GM15510 (cell line): Measurements from ENCODE around the gene UTY.

ENCODE experiments used
- POLR2A ChIP-seq: IDR thresholded peaks from 3 replicates; pipeline ENCODE4 v1.6.1; 2011; ENCODE audit warnings: borderline replicate concordance; ENCODE audit not compliant: insufficient read length; ENCODE audit errors: extremely low read depth

UTY gene

GRCh38 chrY:13279561-13279960 is 200.3 kb downstream of the UTY start:
- no peak for TF ChIP-seq POLR2A

GRCh38 chrY:13271706-13272105 is 208.1 kb downstream of the UTY start:
- TF ChIP-seq POLR2A = no peak

DNA sequence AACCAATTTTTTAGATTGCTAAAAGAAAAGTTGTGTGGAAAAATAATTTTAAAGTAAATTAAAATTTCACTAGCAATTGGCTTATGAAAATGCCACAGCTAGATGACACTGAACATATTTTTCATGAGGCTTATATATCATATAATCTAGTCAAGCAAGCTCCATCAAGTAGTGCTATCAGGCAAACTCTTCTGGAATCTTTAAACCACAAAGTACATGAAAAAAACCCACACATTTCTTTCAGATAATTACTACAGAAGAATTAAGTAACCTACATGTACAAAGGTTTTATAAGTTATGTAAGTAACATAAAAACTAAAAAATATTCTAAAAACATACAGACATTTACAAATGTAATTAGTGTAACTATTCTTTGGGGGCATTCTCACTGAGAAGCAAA is 229.4 kb downstream of the UTY start:
- no peak for TF ChIP-seq POLR2A

- TF ChIP-seq POLR2A = no peak
These were observed 236.1 kb downstream of the UTY start for GRCh38 chrY:13243716-13244115.

GRCh38 chrY:13233901-13234300 is 245.9 kb downstream of the UTY start:
- no peak for TF ChIP-seq POLR2A

- no peak for TF ChIP-seq POLR2A
These were observed 246.7 kb downstream of the UTY start for GRCh38 chrY:13233118-13233517.

DNA sequence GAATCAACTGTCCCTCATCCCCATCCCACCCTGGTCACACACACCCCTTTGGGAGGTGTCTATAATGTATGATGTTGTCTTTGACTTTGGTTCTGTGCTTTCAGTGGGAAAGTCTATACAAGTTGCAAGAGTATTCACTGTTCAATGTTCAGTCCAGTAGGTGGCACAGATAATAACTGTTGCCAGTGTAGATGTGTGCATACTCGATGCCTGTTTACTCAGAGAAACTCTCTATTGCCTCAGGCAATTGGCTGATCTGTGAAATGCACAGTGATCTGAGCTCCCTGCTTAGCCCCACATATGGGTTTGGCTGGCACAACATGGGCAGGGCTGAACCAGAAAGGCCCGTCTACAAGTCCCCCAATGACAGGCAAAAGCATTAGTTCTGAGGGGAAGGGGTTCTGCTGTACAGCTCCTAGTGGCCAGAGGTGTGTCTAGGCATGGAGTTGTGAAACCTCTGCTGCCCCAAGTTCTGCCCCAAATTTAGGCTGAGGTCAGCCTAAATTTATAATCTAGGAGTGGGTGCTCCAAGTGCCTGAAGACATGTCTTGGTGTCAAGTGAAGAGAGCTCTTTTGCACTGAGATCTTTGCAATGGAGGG is 252.4 kb downstream of the UTY start:
- TF ChIP-seq POLR2A = no peak

DNA sequence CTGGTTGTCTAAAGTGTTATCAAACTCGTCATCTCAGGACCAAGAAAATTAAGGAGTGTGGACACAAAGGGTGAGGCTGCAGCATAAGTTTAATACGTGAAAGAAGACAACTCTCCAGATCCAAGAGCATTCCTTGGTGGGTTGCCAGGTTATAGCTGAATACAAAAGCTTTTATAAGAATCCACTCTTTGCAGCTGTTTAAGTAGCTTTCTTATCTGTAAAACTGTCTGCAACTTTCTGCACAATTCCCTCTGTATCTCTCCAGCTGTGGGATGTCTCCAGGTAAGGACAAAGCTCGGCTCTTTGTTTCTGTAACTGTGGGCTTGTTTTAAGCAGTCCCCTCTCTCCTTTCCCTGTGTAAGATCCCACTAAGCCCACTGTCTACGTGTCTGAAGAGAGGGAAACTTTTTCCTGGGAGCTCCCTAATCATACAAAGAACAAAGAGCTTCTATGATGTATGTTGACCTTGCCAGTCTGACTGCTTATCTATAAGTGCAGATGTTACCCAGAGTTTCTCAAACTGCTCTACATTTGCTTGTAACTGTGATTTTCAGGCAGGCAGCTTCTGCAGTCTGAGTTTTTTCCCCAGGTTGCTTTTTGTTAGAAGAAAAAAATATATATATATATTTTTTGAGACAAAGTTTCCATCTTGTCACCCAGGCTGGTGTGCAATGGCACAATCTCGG is 268.7 kb downstream of the UTY start:
- no peak for TF ChIP-seq POLR2A

DNA sequence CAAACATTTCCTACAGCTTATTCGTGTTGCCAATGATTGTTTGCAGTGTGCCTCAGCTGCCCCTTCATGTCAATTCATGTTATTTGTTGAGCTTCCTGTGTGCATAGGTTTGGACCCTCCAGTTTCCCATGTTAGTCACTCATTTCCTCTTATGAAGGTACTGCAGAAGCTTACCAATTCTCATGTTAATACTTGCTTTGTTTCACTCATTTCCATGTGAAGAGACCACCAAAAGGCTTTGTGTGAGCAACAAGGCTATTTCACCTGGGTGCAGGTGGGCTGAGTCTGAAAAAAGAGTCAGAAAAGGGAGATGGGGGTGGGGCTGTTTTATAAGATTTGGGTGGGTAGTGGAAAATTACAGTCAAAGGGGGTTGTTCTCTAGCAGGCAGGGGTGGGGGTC is 274.6 kb downstream of the UTY start:
- TF ChIP-seq POLR2A = no peak
